Spinal cord (tissue), 10 donors: ENCODE data around the gene PPIL1. TPM values are rescaled to one million over a fixed set of nuclear protein-coding genes. Genes with fewer than 3 reads are reported as not detected.

Source experiments
- DNase-seq, 6 donors: peaks; one replicate each; pipeline versions ENCODE4 v3.0.0 to v3.0.0-alpha.2; 2013 to 2015; ENCODE audit warnings: low spot score in 6 of 6, low read depth in 4 of 6
- H3K27ac ChIP-seq: one replicate; pipeline ENCODE4 v1.5.1; 2013; ENCODE audit warnings: low read depth, low read length, control low read depth
- H3K27me3 ChIP-seq: one replicate; pipeline ENCODE4 v1.6.1; 2013; ENCODE audit warnings: low read length; ENCODE audit not compliant: control insufficient read depth, insufficient read depth
- H3K36me3 ChIP-seq: one replicate; pipeline ENCODE4 v1.6.1; 2013; ENCODE audit warnings: low read length; ENCODE audit not compliant: control insufficient read depth, insufficient read depth
- H3K4me1 ChIP-seq: one replicate; pipeline ENCODE4 v1.6.1; 2013; ENCODE audit warnings: low read length; ENCODE audit not compliant: control insufficient read depth, insufficient read depth
- H3K4me3 ChIP-seq: one replicate; pipeline ENCODE4 v1.5.1; 2013; ENCODE audit warnings: low read depth, low read length, control low read depth
- H3K9me3 ChIP-seq: one replicate; pipeline ENCODE4 v1.6.1; 2013; ENCODE audit warnings: low read length; ENCODE audit not compliant: control insufficient read depth, insufficient read depth
- WGBS: methylation state at CpG from one replicate; pipeline ENCODE4 v1.1.5; 2013; ENCODE audit warnings: missing lambda C conversion rate; ENCODE audit not compliant: insufficient coverage; 5-methylcytosine and 5-hydroxymethylcytosine counted together
- polyA plus RNA-seq, 2 donors: library from polyadenylated mRNA; unstranded; fragments of 120-200 nt; gene quantifications; one replicate each; pipeline ENCODE4 v1.2.1, GENCODE V29; 2013; ENCODE audit not compliant: insufficient read length in 2 of 2
- total RNA-seq, 2 donors: library from RNA; depleted of rRNA in 1 of 2; stranded (reverse); fragments of 120-200 nt in 1 of 2; fragments of >200 nt in 1 of 2; gene quantifications; one replicate each; pipeline versions ENCODE4 v1.2.3 to v1.2.4, GENCODE V29; 2013 to 2014
- donor health status: healthy.

The PPIL1 gene
- total and polyA plus RNA-seq, 4 donors: 39.2 to 70.1 (median 56.2) TPM

DNA sequence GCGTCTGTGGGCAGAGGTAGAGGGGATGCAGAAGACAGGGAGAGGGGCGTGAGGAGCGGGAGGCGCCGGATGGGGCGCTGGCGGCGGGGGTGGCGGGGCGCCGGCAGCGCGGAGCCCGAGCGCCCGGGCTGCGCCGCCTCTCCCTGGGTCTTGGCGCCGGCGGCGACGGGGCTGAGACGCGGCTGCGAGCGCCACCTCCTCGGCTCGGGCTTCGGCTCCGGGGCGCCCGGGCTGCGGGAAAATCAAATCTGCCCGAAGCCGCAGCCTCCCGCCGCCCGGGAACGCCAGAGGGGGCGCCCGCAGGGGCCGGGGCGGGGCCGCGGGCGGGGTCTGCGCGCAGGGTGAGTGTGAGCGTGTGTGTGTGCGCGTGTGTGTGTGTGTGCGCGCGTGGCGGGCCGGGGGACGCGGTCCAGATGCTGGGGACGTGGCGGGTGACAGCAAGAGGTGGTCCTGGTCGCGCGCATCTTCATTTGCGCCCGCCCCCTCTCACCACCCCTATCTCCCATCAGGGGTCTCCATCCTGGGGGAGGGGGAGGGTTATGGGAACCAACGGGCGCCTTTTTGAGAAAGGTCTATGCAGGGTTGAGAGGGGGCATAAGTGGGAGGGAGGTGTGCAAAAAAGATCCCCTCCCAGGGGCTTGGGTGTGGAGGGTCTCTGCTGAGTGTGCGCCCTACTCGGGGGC is 34.7 kb downstream of the PPIL1 start:
- H3K36me3 ChIP-seq: peaks cover 2% of the 10 kb centered on the region
- DNase-seq: peak in 2 of 6 donors; percentile 86
- under 1% methylated on average over 52 of the region's 70 CpGs for WGBS
- H3K4me3 ChIP-seq: peak overlapping the region; percentile 68
- peaks cover 64% of the 10 kb centered on the region for H3K4me1 ChIP-seq
- no peaks in the 10 kb centered on the region for H3K9me3 ChIP-seq
- peak overlapping the region; percentile 69 for H3K27ac ChIP-seq
- H3K27me3 ChIP-seq: peaks cover 15% of the 10 kb centered on the region

GRCh38 chr6:36838896-36839748 is 35.5 kb downstream of the PPIL1 start, which contains the start of gene CPNE5:
CPNE5 (minus strand) TSS chr6:36839444; CDS start chr6:36839377, 67 bp downstream.
- Histone ChIP-seq H3K4me3 (peak within 1 kb of the TSS; percentile 68), H3K4me1 (peaks cover 63% of the 10 kb centered on the region), H3K9me3 (no peaks in the 10 kb centered on the region), H3K27ac (peak within 1 kb of the TSS; percentile 69), H3K27me3 (peaks cover 15% of the 10 kb centered on the region), H3K36me3 (peaks cover 2% of the 10 kb centered on the region)
- peak in 2 of 6 donors; percentile 85 to 87 for DNase-seq
- WGBS: 3% methylated on average over 46 of the region's 57 CpGs

DNA sequence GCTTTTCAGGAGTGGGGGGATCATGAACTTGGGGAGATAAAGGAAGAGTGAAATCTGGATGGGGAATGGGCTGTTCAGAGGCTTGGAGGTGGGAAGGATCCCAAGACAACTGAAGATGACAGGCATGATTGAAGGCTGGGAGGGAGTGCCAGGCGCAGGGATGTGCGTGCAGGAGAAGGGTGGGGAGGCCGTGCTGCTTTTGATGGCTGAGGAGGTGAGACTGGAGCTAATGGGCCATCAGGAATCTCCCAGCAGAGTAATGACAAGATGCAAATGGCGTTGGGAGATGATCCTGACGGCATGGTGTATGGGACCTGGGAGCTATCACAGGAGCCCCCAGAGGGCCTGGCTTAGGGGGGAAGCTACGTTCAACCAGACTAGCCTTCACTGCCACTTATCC is 36.9 kb downstream of the PPIL1 start:
- peaks cover 15% of the 10 kb centered on the region for H3K27me3 ChIP-seq
- WGBS: 62% methylated on average over 6 of the region's 6 CpGs
- H3K36me3 ChIP-seq: peaks cover 5% of the 10 kb centered on the region
- peak overlapping the region; percentile 68 for H3K4me3 ChIP-seq
- H3K27ac ChIP-seq: no peak overlapping the region
- H3K4me1 ChIP-seq: peaks cover 58% of the 10 kb centered on the region
- no peak for DNase-seq
- H3K9me3 ChIP-seq: no peaks in the 10 kb centered on the region

- Histone ChIP-seq H3K4me1 (peaks cover 58% of the 10 kb centered on the region), H3K4me3 (no peak overlapping the region), H3K27me3 (peaks cover 15% of the 10 kb centered on the region), H3K36me3 (peaks cover 7% of the 10 kb centered on the region), H3K9me3 (no peaks in the 10 kb centered on the region), H3K27ac (no peak overlapping the region)
- WGBS: 85% methylated on average over 2 of the region's 2 CpGs
- DNase-seq: no peak
Observed at GRCh38 chr6:36837022-36837339, 37.6 kb downstream of the PPIL1 start.

DNA sequence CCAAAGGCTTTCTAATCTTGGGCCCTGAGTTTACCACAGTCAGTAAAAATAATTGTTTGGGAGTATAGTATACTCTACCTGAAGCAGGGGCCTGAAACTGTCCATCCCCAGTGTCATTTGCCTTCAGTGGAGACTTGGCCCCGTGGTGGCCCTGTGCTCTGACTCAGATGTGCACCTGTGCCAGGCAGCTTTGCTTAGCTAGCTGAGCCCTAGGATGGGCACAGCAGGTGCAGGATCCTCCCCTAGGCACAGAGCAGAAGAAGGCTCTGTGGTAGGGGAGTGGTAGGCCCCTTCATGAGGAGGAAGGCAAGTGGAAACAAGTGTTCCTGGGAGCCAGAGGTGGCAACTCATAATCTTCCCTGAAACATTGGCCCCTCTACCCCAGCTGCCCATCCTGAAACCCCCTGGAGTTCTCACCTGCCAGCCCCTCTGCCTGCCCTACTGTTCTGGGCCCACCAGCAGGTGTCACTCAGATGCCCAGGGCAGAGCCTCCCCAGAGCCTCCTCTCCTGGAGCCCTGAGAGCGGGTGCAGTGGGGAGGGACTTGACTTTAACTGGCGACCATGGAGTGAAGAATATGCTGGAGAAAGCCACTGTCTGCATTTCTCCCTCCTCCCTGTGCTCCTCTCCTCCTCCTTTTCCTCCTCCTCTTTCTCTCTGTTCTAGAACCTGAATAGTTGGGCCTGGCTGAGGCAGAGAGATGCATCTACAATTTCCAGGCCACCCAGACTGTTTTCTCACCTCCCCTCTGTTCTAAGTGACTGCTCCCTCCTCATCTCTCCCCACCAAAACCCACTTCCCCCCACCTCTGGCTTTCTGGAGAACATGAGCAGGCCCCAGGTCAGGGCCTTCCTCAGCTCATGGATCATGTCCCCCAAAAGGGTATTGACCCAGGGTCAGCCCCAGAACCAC is 38.2 kb downstream of the PPIL1 start:
- Histone ChIP-seq H3K9me3 (no peaks in the 10 kb centered on the region), H3K27me3 (peaks cover 15% of the 10 kb centered on the region), H3K4me1 (peaks cover 58% of the 10 kb centered on the region), H3K27ac (no peak overlapping the region), H3K4me3 (no peak overlapping the region), H3K36me3 (peaks cover 7% of the 10 kb centered on the region)
- 75% methylated on average over 1 of the region's 3 CpGs for WGBS
- no peak for DNase-seq

- peak in 2 of 6 donors; percentile 63 to 75 for DNase-seq
- Histone ChIP-seq H3K4me1 (peaks cover 56% of the 10 kb centered on the region), H3K9me3 (no peaks in the 10 kb centered on the region), H3K4me3 (no peak overlapping the region), H3K27me3 (peaks cover 10% of the 10 kb centered on the region), H3K36me3 (peaks cover 7% of the 10 kb centered on the region), H3K27ac (no peak overlapping the region)
- WGBS: 31% methylated on average over 7 of the region's 17 CpGs
Observed at GRCh38 chr6:36834576-36835341, 39.8 kb downstream of the PPIL1 start.

GRCh38 chr6:36833182-36833789 is 41.3 kb downstream of the PPIL1 start:
- H3K36me3 ChIP-seq: peaks cover 7% of the 10 kb centered on the region
- H3K9me3 ChIP-seq: no peaks in the 10 kb centered on the region
- no peak overlapping the region for H3K27ac ChIP-seq
- peaks cover 54% of the 10 kb centered on the region for H3K4me1 ChIP-seq
- H3K4me3 ChIP-seq: no peak overlapping the region
- no peak for DNase-seq
- WGBS: 100% methylated on average over 1 of the region's 7 CpGs
- H3K27me3 ChIP-seq: no peaks in the 10 kb centered on the region

DNA sequence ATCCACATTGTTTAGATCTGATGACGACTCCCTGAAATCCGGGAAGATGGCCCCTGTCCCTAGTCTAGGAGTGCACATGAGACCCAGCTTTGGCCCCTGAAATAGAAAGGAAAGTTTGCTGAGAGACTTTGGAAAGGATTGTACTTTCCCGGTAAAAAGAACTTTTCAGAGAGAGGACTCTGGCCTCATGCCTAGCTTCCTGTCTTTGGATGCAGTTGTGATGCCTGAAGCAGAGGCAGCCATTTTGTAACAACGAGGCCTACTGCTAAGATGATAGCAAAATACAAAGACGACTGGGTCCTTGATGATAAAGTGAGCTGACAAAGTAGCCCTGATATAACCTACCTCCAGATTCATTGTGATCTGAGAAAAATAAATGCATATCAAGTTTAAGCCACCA is 42.3 kb downstream of the PPIL1 start:
- H3K36me3 ChIP-seq: peaks cover 10% of the 10 kb centered on the region
- 76% methylated on average over 4 of the region's 5 CpGs for WGBS

More for the DNA sequence above, 42.3 kb downstream of the PPIL1 start:
- Histone ChIP-seq H3K4me1 (peaks cover 54% of the 10 kb centered on the region), H3K4me3 (no peak overlapping the region), H3K9me3 (no peaks in the 10 kb centered on the region), H3K27me3 (no peaks in the 10 kb centered on the region), H3K27ac (no peak overlapping the region)
- DNase-seq: no peak
